Ishikawa (cell line): ENCODE measurements around the gene GOLGB1.

Source experiments
- FOXM1 ChIP-seq: IDR thresholded peaks from 2 replicates; pipeline ENCODE4 v1.6.1; 2012; ENCODE audit warnings: low read depth, borderline replicate concordance
- REST ChIP-seq: IDR thresholded peaks from 2 replicates; pipeline ENCODE4 v1.6.1; 2012; ENCODE audit warnings: low read depth, mild to moderate bottlenecking

GRCh38 chr3:121659586-121659985 lies 90.0 kb downstream of the GOLGB1 start:
- no peak for TF ChIP-seq FOXM1
- TF ChIP-seq REST: no peak
